Measurements from ENCODE around the gene SYT3. TPM values are rescaled to one million over a fixed set of nuclear protein-coding genes. Genes with fewer than 3 reads are reported as not detected.

The SYT3 gene
- total and polyA plus RNA-seq, 2 of the 13 experiments (the other 11 are each of a cell fraction or from before 2014, with no cell fraction given): not detected

DNA sequence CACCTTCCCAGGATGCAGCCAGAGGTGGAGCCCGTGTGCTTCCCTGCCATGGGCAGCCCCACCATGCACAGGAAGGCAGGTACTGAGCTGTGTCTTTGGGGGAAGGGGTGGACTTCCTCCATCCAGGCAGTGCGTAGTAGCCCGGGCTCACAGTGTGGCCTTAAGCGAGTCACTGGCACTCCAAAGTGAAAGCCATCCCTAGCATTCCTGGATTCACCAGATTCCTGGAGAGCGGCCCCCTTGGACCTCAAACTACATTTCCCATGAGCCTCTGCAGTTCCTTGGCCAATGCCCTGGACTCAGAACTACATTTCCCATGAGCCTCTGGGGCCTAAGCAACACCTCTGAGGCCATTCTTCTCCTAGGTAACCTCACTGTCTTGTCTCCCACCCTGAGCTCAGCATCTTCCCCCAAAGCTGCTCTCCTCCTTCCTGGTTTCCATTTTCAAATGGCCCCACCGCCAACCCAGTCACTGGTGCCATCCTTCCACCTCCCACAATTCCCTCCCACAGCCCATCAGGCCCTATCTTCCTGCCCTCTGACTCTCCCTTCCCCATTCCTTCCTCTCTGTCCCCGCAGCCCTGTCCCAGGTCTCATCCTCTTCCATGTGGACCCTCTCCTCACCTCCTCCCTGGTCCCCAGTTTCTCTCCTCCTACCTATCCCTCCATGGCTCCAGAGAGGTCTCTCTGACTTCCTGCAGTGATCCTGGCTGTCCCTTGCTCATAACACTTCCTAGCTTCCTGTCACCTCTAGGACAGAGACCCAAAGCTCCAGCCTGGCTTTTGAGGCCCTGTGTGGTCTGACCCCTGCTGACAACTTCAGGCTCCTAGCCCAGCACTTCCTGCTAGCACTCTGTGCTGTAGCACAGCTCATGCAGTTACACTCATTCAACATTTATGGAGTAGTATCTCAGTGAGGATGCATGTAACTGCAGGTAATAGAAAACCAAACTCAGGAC, 10.0 kb upstream of the SYT3 start, which contains the start of gene C19orf81 (continued):
- TF ChIP-seq GRHL1 (CRISPR knock-in tag; conservative IDR thresholded peaks at IDR 0.05) (no peak), ARNT (IDR thresholded peaks at IDR 0.05) (no peak), ZFP1 (CRISPR knock-in tag; IDR thresholded peaks at IDR 0.05) (no peak)

DNA sequence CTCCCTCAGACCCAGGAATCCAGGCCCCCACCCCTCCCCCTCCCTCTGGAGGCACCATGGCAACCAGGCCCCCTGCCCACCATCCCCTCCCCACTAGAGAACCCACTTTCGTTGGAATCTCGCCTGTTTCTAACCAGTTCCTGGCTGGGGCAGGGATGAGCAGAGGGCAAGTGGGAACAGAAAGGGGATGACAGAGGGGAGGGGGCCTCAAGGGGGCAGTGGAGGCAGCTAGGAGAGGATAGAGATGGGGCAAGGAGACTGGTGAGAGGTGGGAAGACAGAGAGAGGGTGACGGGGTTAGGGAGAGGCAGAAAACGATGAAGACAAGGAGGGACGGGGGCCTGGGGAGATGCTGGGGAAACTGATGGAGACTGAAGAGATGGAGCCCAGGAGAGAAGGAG, 9.0 kb upstream of the SYT3 start:
- no peaks in the 10 kb centered on the region for H3K79me2 ChIP-seq (ENCODE audit: insufficient read depth, low read length)
- no peak for TF ChIP-seq ZNF776 (CRISPR knock-in tag; IDR thresholded peaks at IDR 0.05)
- intact Hi-C loops (cut with micrococcal nuclease; ENCODE audit: unreplicated experiment) (no loop called here), in situ Hi-C loops (cut with HindIII; ENCODE audit: extremely low pct_ligation_motif_present, low pct_unique_long_range_greater_than_20kb) (no loop called here)
- no TSS peak for BruUV-seq (replicated peaks)
- H3K9me3 ChIP-seq (ENCODE audit: low read length): no peaks in the 10 kb centered on the region
- no peak for DNase-seq (ENCODE audit: low spot score)
- H4K20me1 ChIP-seq (ENCODE audit: insufficient read depth, low read length): no peaks in the 10 kb centered on the region
- H3K36me3 ChIP-seq (replicated peaks in 1 of 2; ENCODE audit: control insufficient read depth in 1 of 2, insufficient read depth in 2 of 2, low read length in 2 of 2): no peaks in the 10 kb centered on the region
- 15% methylated on average over 5 of the region's 5 CpGs for WGBS (ENCODE audit: low lambda C conversion rate)
- CTCF ChIA-PET (ENCODE audit: low intra/inter-chr PET ratio, low total read pairs): no interaction called here
- H3K4me3 ChIP-seq (replicated peaks in 1 of 3; ENCODE audit: insufficient read depth in 1 of 3, low read depth in 2 of 3, low read length in 3 of 3): no peak overlapping the region
- H3K27ac ChIP-seq (ENCODE audit: extremely low read length, insufficient read depth, low read length): no peak overlapping the region
- H3K27me3 ChIP-seq (ENCODE audit: control insufficient read depth in 1 of 2, insufficient read depth in 2 of 2, low read length in 2 of 2): no peaks in the 10 kb centered on the region
- POLR2A ChIA-PET: no interaction called here
- no peak for FAIRE-seq
- no peak overlapping the region for H2AFZ ChIP-seq (ENCODE audit: low read length)
- no peak overlapping the region for H3K4me2 ChIP-seq (ENCODE audit: low read depth, low read length)
- no peaks in the 10 kb centered on the region for H3K4me1 ChIP-seq (ENCODE audit: insufficient read depth, low read length)
- no peak overlapping the region for H3K9ac ChIP-seq (ENCODE audit: insufficient read depth, low read depth, low read length)
- ATAC-seq: no peak

All from HepG2 (cell line).